NCI-H446 (cell line): Measurements from ENCODE around the gene CENPB.

Source experiments
- DNase-seq, 2 experiments: peaks; one replicate each; lab custom pipeline; 2025; lab: John Stamatoyannopoulos, UW

CENPB gene

DNA sequence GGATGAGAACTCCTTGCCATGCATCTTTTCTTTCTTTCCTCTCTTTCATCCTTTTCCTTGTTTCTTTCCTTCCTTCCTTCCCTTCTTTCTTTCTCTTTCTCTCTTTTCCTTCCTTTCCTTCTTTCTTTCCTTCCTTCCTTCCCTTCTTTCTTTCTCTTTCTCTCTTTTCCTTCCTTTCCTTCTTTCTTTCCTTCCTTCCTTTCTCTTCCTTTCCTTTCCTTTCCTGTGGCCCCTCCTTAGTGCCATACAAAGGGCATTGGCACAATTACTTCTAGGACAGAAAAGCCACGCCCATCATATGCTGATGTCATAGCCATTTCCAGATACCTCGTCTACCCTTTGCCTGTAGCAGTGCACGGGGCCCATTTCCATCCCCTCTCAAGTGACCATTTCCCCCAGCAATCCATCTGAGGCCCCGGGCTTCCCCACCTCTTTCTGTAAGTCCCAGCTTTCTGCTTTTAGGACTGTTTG is 2.2 kb upstream of the CENPB start:
- peak in 1 of 2 experiments; percentile 31 for DNase-seq

DNA sequence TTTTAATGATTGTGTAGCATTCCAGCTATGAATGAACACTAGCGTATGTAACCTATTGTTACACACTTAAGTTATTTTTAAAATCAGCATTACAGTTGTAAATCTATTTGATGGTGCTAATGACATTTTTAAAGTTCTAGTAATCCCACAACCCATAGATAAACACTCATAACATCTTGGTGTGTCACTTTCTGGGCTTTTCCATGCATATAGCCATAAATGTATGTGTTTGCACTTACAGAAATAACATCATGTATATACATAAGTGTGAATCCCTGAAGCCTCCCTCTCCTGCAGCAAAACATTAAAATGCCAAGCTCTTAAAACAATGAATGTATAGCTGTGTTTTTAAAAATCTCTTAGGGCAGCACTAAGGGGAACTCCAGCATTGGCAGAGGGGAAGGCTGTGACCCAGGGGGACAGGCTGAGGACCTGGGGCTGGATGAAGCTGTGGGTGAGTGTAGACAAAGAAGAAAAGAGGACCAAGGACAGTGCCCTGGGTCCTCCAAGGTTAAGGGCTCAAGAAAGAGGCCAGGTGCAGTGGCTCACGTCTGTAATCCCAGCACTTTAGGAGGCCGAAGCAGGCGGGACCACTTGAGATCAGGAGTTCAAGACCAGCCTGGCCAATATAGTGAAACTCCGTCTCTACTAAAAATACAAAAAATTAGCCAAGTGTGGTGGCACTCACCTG is 929 bp upstream of the CENPB start:
- no peak for DNase-seq

DNA sequence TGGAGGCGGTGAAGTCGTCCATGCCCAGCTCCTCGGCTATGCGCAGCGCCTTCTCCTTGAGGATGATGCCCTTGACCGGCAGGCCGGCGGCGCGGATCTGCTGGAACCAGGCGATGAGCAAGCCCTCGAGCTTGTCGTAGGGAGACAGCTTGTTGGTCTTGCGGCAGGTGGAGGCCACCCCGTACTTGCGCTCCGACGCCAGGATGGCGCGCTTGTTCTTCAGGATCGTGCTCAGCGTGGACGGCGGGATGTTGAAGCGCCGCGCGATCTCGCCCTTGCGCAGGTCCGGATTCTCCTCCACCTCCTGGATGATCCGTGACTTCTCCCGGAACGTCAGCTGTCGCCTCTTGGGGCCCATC is 435 bp downstream of the CENPB start:
- peak in 1 of 2 experiments; percentile 58 for DNase-seq

DNA sequence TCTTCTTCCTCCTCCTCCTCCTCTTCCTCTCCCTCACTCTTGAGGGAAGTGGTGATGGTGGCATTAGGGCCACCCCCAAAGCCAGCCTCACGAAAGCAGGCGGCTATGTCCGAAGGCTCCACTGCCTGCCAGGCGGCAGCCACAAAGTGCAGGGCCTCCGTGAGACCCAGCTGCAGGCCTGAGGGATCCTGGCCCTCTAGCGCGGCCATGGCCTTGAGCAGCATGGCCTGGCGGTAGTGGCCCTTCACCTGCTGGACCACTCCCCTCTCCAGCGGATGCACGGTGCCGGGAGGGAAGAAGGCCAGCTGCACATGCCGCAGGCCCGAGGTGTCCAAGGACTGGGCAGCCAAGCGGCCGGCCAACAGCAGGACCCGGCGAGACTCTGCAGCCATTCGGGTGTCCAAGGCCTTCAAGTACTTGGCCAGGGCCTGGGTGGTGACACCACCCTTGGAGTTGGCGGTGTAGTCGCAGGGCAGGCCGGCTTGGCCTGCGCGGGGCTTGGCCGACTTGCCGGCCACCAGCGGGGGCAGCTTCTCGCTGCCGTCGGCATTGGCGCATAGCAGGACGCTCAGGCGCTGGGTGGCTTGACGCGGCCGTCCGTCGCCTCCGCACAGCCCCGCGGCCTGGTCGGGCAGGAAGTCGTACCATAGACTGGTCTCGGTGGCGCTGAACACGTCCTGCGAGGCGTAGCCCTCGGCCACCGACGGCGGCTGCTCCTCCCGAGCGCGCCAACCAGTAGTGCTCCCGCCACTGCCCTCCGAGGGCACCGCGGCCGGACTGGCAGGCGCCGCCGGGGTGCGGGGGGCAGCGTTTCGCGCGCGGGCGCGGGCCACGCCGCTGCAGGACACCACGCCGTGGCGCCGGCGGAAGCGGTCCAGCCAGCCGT is 1.1 kb downstream of the CENPB start:
- no peak for DNase-seq

DNA sequence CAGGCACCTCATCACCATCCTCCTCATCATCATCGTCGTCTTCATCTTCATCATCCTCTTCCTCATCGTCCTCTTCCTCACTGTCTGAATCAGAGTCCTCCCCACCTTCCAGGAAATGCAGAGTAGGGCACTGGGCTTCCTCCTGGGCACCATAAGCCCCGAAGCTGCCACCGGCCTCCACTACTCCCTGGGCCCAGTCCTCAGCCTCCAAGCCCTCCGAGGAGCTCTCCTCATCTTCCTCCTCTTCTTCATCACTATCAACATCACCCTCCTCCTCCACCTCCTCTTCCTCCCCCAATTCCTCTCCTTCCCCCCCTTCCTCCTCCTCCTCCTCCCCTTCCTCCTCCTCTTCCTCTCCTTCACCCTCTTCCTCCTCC is 1.7 kb downstream of the CENPB start:
- DNase-seq, result no peak

DNA sequence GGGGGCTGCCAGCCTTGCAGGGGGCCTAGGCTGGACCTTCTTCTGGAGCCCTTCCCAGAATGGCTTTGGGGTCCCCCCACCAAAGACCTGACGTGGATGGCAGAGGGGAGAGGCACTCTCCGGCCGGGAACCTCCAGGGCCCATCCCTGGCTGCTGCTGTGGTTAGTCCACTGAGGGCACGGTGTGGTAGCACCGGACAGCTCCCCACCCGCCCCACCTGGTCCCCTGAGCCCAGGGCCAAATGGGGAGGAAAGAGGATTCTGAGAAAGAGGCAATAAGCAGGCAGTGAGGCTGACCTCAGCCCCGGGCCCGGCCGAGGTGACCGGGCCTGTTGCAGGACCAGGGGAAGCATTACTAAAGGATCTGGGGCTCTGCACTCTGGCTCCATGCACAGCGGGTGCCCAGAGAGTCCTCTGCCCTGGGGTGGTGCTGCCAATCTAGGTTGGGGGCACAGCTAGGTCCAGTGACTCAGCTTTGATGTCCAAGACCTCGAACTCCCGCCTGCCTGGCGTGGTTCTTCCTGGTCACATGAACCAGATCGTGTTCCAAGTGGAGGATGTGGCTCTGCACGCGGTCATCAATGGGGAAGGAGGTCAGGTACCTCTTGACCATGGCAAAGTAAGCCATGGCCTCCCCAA is 2.2 kb downstream of the CENPB start:
- DNase-seq, result no peak

DNA sequence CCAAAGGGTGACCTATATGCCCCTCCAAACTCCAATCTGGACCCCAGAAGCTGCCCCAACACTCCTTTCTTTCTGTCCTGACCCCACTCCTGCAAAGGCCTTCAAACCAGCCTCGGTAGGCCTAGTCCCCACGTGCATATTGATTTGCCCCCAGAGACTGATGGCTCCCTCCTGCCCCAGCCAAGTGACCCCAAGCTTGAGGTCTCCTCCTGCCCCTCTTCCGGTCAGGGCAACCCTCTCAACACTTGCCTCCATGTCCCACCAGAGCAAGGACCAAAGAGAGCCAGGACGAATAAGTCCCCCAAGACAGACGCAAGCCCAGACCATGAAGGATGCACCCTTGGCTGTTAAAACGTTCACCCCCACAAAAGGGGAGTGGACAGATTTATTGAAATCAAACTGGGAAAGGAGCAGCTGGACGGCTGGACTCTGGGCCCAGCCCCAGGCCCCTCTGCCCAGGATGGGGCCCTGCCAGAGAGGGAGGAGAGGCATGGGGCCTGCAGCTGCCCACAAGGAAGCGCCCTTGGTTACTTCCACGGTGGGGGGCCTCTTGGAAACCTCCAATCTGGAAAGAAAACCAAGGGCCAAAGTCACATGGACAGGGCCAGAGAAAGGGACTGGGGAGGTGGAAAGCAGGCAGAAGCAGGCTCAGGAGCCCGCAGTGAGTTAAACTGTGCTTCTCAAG is 2.9 kb downstream of the CENPB start:
- no peak for DNase-seq

DNA sequence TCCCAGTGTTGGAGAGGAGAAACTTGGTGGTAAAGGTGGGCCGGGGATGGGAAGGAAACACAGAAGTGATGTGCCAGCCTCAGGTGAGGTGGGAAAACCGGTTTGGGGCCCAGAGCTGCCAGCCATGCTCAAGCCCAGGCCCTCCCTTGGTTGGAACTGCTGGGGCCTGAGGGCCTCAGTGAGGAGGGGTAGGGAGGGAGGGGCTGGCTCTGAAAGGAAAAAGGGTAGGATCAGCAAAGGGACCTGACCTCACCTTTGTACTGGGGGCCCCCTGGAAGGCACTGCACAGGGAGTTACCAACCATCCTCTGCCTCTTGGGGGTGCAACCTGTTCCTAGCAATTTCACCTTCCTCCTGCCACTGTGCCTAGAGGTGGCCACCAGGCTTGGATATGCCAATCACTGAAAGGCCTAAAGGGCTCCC is 3.5 kb downstream of the CENPB start:
- DNase-seq, result no peak

DNA sequence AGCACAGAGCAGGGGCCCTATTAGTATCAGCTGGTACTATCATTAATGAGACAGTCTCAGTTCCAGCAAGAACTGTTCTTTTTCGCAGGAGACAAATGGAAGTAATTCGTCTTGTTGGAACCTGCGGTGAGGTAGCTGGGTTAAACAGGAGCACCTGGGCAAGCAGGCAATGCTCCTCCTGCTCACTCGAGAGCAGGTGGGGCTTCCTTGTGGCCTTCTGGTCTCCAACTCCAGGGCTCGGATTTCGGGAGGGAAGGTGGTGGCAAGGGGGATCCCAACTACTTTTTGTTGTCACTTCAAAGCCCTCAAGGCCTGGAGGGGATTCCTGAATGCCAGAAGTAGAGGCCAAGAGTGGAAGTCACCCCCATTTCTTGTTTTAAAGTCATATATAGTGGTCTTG is 3.9 kb downstream of the CENPB start:
- DNase-seq, result no peak

DNA sequence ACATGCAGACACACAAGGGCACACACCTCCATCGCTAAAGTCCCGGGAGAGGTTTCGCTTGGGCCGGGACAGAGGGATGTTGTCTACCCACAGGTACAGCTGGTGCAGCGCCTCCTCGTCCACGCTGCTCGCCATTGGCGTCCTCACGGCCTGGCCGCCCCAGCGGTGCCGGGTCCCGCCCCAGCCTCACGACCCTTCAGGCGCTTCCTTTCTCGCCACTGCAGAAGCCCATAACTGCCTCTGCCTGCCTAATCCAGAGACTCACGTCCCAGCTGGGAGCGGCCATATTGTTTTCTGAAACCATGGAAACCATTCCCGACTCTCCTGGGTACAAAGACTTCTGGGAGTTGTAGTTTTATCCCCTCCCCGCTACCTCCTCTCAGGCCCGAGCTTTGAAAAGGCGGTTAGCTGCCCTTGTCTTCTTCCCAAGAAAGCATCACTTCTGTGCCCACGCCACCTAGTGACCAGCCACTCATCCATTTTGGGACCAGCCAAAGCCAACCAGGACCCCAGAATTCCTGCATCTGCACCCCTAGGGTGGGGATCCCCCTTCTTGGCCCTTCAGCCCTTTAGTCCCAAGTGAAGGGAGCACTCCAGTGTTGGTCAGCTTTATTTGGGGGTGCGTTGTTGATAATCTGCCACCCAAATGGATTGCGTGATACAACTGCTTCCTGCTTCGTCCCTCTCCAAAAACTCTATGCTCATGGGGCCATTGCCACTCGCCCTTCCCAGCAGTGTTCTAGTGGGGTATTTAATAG is 5.2 kb downstream of the CENPB start, which contains the start of gene SPEF1:
TSS of gene SPEF1 (minus strand) at position 296 of the 758 bp plus-strand sequence. CDS start at position 135, 161 bp downstream.
- DNase-seq, result peak; percentile 85 to 93

DNA sequence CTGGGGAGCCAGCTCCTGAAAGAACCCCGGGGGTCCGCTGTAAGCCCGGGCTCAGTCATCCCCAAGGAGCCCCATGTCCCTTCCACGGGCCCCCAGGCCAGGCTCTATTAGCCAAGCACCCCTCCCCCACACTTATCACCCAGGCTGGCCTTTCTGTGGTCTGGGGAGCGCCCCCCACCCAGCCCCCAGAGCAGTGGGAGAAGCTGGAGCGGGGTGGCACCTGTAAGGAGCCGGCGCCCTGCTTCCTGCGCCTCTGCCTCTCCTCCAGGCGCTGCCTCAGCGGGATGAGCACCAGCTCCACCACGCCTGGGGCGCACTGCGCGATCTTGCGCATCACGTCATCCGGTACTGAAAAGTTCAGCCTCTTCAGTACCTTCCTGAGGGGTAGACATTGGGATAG is 7.6 kb downstream of the CENPB start:
- no peak for DNase-seq

DNA sequence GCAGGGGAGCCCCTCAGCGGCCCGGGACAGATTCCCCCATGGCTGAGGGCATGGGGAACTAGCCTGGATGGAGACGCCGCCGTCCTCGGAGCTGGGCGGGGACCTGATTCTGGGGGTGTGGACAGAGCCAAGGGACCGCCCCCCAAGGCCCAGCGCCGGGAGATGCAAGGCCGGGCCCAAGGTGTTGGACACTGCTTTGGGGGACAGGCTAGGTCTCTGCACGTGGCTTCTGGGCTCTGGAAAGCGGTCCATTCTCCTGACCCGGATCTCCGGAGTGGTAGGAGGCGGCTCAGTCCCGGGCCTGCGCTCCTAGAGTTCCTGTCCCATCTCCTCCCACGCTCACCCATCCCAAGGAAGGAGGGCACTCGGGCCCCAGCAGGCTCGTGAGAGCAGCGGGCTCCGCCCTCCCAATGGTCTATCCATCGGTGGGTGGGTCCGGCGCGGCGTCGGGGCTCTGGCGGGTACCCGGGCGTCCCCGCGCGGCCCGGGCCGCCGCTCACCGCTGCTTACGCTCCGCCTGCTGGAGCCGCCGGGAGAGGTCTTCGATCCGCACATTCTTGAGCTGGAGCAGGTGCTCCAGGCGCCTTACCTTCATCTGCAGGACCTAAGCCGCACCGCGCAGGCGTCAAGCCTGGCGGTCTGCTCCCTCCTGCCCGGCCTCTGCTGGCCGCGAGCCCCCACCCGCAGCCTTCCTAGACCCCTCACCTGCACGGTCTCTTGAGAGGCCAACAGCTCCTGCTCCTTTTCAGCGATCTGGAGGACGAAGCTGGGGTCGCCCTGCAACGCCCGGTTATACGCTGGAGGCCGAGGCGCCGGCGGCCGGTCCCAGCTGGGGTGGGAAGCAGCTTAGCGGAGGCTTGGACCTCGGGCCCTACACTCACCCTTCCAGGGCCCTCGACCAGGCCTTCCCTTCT is 8.6 kb downstream of the CENPB start:
- DNase-seq, result no peak

DNA sequence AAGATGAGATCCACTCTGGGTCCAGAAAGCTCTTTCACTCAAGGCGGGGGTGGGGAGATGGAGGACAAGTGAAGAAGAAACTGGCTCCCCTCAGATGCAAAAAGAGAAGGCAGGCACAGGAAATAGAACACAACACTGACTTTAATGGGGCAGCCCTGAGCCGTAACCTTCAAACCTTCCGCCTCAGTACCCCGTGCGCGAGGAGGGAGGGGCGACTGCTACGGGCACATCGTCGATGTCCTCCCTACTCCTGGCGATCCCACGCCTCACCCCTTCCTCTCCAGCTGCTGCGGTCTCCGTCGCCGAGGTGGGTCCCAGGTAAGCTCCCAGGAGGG is 9.2 kb downstream of the CENPB start:
- no peak for DNase-seq

DNA sequence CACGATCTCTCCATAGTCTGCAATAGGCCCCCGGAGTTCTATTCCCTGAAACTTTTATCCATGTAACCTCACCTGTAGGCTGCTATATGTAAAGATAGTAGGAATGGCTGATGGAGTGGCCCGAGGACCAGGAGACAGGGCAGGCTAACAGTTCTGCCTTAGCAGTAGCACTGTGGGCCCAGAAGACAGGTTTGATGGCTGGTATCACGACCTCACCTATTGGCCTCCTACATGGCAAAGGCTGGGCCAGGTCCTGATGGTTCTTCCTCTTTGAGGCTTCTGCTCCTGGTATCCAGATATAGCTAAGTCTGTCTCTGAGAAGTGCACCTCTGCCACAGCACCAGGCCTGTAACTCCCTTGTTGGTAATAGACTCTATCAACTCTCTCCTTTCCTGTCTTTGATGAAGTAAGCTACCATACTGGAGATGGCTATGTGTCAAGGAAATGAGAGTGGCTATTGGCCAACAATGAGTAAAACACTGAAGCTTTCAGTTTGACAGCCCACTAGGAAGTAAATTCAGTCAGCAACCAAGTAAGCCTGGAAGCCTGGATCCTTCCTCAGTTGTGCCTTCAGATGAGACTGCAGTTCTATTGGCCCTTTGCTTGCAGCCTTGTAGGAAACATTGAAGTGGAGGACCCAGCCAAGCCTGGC is 11.0 kb downstream of the CENPB start:
- DNase-seq, result no peak

DNA sequence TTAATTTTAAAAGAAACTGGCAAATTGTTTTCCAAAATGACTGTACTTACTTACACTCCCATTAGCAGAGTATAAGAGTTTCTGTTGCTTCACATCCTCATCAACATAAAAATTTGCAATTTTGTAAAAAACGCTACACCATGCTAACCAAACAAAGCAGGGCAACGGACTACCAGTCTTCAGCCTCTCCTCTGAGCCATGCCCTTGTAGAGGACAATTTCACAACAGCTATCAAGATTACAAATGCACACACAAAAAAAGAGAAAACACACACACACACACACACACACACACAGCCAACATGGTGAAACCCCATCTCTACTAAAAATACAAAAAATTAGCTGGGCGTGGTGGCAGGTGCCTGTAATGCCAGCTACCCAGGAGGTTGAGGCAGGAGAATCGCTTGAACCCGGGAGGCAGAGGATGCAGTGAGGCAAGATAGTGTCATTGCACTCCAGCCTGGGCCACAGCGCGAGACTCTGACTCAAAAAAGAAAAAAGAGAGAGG is 14.9 kb downstream of the CENPB start:
- no peak for DNase-seq

DNA sequence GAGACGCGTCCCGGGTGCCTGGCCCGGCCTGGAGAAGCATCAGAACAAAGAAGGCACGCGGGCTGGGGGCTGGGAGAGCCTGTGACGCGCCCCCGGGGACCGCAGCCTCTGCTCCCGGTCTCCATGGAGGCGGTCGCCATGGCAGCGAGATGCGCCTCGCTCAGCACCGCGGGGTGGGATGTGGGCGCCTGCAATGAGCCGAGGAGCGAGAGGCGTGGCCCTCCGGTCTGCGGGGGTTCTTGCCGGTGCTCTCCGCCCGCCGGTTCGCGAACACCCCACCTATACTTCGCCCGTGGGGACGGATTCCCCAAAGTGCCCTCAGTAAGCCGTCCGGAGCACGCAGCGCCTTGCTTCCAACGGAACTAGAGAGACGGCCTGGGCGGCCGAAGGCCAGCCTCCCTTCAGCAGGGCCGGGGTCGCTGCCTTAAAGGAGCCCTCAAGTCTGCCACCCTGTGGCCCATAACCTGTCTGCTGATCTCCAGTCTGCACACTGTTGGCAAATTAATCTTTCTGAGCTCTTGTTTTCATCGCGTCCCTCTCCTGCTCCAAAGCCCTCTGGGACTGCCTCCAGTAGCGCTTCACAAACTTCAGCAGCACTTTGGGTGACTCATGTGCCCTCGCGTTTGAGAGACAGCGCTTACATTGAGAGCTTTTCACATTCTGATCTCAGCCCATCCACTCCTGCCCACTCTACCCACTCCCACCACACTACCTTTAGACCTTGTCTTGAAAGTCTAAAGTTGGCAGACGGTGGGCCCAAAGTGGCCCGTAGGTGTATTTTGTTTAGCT is 18.0 kb downstream of the CENPB start:
- DNase-seq, result peak; percentile 61 to 74

DNA sequence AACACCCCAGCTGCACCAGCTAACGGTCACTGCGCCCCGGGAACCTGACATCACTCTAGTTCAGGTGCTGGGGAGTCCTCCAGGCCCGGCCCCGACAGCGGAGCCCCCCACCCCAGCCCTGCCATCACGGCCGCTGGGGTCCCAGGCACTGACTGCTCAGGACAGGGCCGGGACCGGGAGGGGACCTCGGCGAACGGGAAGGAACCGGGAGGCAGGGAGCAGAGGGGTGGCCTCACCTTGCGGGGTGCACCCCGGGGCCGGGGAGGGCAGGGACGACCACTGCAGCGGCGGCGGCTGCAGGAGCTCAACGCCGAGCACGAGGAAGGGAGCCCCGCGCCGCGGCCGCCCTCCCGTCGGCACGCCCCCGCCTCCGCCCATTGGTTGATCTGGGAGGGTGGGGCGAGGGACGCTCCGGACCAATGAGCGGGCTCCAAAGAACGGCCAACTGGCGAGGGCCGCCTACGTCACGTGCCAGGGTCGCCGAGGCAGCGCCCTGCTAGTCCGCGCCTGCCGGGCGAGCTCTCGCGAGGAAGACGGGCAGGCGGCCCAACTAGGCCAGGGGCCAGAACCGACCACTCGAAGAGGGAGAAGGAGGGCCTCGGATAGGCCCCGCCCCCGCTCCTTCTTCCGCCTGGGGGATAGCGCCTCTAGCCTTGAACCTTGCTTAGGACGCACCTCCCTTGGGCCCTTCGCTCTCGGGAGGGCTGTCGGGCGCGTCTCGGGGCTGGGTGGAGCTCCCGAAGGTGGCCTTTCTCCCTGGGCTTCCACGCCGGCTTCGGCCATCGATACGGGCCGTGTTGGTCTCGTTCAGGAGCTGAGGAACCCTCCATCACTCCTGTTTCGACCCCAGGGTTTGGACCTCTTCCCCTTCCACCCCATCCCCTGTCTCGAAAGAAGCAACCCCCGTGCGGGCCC is 18.9 kb downstream of the CENPB start, which contains the start of gene ADISSP:
TSS of gene ADISSP (minus strand) at position 327 of the 915 bp plus-strand sequence. CDS start 7,653 bp downstream, outside the sequence.
- peak; percentile 97 to 99 for DNase-seq

DNA sequence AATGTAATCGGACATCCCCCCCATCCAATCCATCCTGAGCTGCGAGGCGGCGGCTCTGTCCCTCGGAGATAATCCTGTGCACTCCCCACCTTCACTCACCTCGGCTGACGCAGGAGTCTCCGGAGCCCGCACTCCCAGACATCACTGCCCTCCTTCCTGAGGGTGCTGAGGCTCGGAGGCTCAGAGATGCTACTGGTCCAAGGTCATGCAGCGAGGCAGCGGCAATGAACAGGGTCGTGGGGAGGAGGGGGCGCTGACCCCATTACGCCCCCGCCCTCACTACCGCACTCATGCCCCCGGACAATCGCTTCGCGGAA is 19.5 kb downstream of the CENPB start:
- no peak for DNase-seq
